Left lung (tissue), 10 donors: ENCODE results near the gene GON4L. TPM values are rescaled to one million over a fixed set of nuclear protein-coding genes. Genes with fewer than 3 reads are reported as not detected.

Experiments used
- ATAC-seq: fragments of 200-7000 bp; cut with Tn5 transposase; one replicate; pipeline ENCODE4 v1.9.1; 2020; ENCODE audit warnings: moderate library complexity
- DNase-seq, 4 donors: peaks; one replicate each; pipeline ENCODE4 v3.0.0-alpha.2; 2013 to 2020
- H3K27ac ChIP-seq, 2 donors: fragments of 200-600 bp; sonication (generic) in 1 of 2; one replicate each; pipeline versions ENCODE4 v1.5.0 to v1.8.0; 2020 to 2021
- H3K27me3 ChIP-seq, 2 donors: fragments of 200-600 bp; sonication (generic) in 1 of 2; one replicate each; pipeline versions ENCODE4 v1.5.0 to v1.8.0; 2020 to 2021
- H3K36me3 ChIP-seq, 2 donors: fragments of 200-600 bp; sonication (generic) in 1 of 2; one replicate each; pipeline versions ENCODE4 v1.5.0 to v1.8.0; 2020 to 2021
- H3K4me1 ChIP-seq, 2 donors: fragments of 200-600 bp; one replicate each; pipeline ENCODE4 v1.8.0; 2021
- H3K4me3 ChIP-seq, 2 donors: fragments of 200-600 bp; sonication (generic) in 1 of 2; one replicate each; pipeline versions ENCODE4 v1.5.0 to v1.8.0; 2020 to 2021; ENCODE audit warnings: mild to moderate bottlenecking in 1 of 2
- H3K9me3 ChIP-seq, 2 donors: fragments of 200-600 bp; sonication (generic) in 1 of 2; one replicate each; pipeline versions ENCODE4 v1.5.0 to v1.8.0; 2020 to 2021
- intact Hi-C, 2 donors: fragments of 100-400 bp; cut with DNase I; formaldehyde crosslinking; loops; one replicate each; pipeline versions ENCODE4 v1.11.2 to v1.14.2; 2022
- polyA plus RNA-seq, 6 donors: library from polyadenylated mRNA; unstranded; fragments of 120-200 nt; gene quantifications; one replicate each; pipeline ENCODE4 v1.2.1, GENCODE V29; 2013; ENCODE audit not compliant: insufficient read length in 6 of 6
- total RNA-seq, 2 donors: library from RNA; stranded (reverse); fragmentation: NEBNext Ultra II Directional; extraction: Animal tissue kit (Norgen Biotek cat#: 25700); gene quantifications; one replicate each; pipeline ENCODE4 v1.2.1, GENCODE V29; 2021
- TF ChIP-seq, protein P1 (sequence below), 2 donors: fragments of 200-600 bp; sonication (generic) in 1 of 2; IDR thresholded peaks; one replicate each; pipeline versions ENCODE4 v1.5.0 to v1.8.0; 2021; ENCODE audit warnings: antibody characterized with exemption in 2 of 2
- donor health status: DM: no; HTN: yes; CAD: no.
- donor health status: DM: no; HTN: no; CAD: no.

The GON4L gene
- total and polyA plus RNA-seq, 8 donors, result 41.8 to 74.4 (median 62.8) TPM

DNA sequence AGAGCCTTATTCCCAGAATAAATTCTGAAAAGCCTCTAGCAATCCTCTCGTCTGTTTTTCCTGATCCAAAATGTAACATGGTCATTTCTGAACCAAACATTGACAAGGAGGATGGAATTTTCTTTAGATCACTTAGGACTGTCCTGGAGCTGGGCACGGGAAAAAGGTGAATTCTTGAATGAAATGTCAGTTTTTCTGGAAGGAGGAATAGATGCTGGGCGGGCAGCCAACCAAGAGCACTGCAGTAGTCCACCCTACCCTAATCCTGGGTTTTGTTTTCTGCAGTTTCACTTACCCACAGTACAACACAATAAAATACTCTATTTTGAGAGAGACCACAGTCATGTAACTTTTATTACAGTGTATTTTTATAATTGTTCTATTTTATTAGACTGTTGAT lies 33.2 kb upstream of the GON4L start:
- Histone ChIP-seq H3K36me3 (no peaks in the 10 kb centered on the region), H3K9me3 (no peaks in the 10 kb centered on the region), H3K4me1 (peaks cover 19 to 20% of the 10 kb centered on the region in 2 donors), H3K4me3 (no peak overlapping the region), H3K27ac (no peak overlapping the region), H3K27me3 (no peaks in the 10 kb centered on the region)
- intact Hi-C loops, result no loop called here
- ATAC-seq (no peak), DNase-seq (no peak)
- TF ChIP-seq, protein P1, sequence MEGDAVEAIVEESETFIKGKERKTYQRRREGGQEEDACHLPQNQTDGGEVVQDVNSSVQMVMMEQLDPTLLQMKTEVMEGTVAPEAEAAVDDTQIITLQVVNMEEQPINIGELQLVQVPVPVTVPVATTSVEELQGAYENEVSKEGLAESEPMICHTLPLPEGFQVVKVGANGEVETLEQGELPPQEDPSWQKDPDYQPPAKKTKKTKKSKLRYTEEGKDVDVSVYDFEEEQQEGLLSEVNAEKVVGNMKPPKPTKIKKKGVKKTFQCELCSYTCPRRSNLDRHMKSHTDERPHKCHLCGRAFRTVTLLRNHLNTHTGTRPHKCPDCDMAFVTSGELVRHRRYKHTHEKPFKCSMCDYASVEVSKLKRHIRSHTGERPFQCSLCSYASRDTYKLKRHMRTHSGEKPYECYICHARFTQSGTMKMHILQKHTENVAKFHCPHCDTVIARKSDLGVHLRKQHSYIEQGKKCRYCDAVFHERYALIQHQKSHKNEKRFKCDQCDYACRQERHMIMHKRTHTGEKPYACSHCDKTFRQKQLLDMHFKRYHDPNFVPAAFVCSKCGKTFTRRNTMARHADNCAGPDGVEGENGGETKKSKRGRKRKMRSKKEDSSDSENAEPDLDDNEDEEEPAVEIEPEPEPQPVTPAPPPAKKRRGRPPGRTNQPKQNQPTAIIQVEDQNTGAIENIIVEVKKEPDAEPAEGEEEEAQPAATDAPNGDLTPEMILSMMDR (IDR thresholded peaks at IDR 0.05), result no peak

DNA sequence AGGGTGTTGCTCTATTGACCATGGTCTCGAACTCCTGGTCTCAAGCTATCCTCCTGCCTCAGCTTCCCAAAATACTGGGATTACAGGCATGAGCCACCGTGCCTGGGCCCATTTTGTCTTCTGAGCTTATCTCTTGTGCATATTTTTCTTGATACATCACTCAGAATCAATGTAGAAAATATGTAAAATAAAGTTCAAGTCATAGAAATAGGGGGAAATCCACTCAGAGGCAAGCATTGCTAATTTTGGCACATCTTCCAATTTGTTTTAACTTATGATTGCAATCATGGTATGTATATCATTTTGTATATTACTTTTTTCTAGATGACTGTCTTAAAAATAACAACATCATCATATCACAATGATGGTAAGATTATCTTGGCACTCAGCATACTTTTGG lies 32.6 kb upstream of the GON4L start:
- TF ChIP-seq, protein P1 (IDR thresholded peaks at IDR 0.05), result no peak
- no peak for DNase-seq
- Histone ChIP-seq H3K4me3 (no peak overlapping the region), H3K27ac (no peak overlapping the region), H3K4me1 (peaks cover 19 to 20% of the 10 kb centered on the region in 2 donors), H3K9me3 (no peaks in the 10 kb centered on the region), H3K36me3 (no peaks in the 10 kb centered on the region), H3K27me3 (no peaks in the 10 kb centered on the region)
- no peak for ATAC-seq
- intact Hi-C loops, result no loop called here

DNA sequence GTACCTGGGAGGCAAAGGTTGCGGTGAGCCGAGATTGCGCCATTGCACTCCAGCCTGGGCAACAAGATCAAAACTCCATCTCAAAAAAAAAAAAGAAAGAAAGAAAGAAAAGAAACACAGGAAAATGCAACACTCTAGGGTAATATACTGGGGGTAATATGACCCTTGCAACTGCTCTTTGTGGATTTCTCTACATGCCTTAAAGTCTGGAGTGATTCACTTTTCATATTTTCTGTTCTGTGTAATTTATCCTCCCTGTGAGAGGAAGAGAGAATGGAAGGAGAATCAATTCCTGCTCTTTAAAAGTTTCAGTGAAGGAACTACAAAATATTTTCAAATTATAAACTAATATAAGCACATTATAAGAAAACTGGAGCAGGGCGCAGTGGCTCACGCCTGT lies 31.5 kb upstream of the GON4L start:
- peaks cover 10 to 11% of the 10 kb centered on the region in 2 donors for H3K4me1 ChIP-seq
- H3K36me3 ChIP-seq, result no peaks in the 10 kb centered on the region
- H3K4me3 ChIP-seq, result no peak overlapping the region
- TF ChIP-seq, protein P1 (IDR thresholded peaks at IDR 0.05), result no peak
- intact Hi-C loops, result no loop called here
- ATAC-seq (no peak), DNase-seq (no peak)
- no peak overlapping the region for H3K27ac ChIP-seq
- H3K9me3 ChIP-seq, result no peaks in the 10 kb centered on the region
- H3K27me3 ChIP-seq, result no peaks in the 10 kb centered on the region

DNA sequence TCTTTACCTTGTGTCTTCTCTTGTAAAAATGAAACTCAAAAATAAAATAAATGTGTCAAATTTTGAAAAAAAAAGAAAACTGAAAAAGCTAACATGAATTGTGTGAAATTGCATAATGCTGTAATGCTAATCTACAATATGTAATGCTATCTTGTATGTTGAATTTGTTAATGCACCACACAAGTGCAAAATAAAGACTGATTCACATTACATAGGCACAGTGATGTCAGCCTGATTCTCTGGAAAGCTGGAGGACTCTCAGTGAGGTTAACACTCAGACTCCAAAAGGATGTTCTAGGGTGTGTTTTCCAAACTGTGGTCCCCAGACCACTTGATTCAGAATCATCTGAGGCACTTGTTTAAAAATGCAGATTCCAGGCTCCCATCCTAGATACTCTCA lies 28.0 kb upstream of the GON4L start:
- intact Hi-C loops, result no loop called here
- no peaks in the 10 kb centered on the region for H3K4me1 ChIP-seq
- no peaks in the 10 kb centered on the region for H3K27me3 ChIP-seq
- no peak overlapping the region for H3K27ac ChIP-seq
- H3K4me3 ChIP-seq, result no peak overlapping the region
- ATAC-seq, result no peak
- no peaks in the 10 kb centered on the region for H3K9me3 ChIP-seq
- no peak for DNase-seq
- TF ChIP-seq, protein P1 (IDR thresholded peaks at IDR 0.05), result no peak
- no peaks in the 10 kb centered on the region for H3K36me3 ChIP-seq

DNA sequence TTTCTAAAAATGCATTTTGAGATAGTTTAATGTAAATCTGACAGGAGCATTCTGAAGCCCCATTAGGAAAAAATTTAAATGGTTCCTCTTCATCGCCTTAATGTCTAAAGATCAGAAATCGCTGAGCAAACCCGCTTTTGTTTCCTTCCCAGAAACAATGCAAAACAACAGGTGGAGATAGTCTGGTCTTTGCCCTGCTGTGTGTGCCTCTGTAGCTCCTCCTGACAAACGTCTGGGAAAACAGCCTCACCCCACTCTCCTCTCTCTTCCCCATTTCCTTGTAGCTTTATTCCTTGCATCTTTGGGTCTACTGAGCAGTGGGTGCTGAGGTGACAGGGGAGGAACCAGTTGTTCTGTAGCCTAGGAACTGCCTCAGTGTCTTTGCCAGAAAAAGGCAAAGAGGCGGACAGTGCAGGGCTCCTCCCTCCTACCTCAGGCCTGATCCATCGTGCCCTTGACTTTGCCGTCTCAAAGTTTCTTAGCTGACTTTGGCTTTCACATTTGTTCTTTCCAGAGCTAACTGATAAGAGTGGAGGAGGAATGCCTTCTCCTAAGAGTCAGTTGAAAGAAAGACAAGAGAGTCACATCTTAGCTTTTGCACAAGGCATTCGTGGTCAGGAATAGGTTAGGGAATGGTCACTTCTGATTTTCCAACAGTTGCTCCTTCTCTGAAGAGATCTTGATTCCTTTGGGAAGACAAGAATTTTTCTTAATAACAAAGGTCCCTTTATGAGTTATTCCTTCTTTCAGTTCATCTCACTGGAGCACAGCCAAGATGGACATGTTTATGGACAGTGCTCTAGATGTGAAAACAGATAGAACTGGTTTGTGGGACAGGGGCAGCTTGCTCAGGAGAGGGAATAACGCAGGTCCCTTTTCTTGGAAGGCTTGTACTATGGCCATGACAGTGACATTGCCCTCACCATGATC lies 27.3 kb upstream of the GON4L start:
- Histone ChIP-seq H3K27me3 (no peaks in the 10 kb centered on the region), H3K36me3 (no peaks in the 10 kb centered on the region), H3K4me1 (no peaks in the 10 kb centered on the region), H3K9me3 (no peaks in the 10 kb centered on the region), H3K4me3 (no peak overlapping the region), H3K27ac (no peak overlapping the region)
- DNase-seq, result no peak
- TF ChIP-seq, protein P1 (IDR thresholded peaks at IDR 0.05), result no peak
- intact Hi-C loops, result no loop called here
- no peak for ATAC-seq
